ENCODE results near the gene BAIAP3. TPM values are rescaled to one million over a fixed set of nuclear protein-coding genes. Genes with fewer than 3 reads are reported as not detected.
A peak's percentile ranks its signal among the peaks of the same experiment; 100 is the strongest.

Gene BAIAP3
- total RNA-seq, 1 experiment from 2014 or later: 6.8 TPM

DNA sequence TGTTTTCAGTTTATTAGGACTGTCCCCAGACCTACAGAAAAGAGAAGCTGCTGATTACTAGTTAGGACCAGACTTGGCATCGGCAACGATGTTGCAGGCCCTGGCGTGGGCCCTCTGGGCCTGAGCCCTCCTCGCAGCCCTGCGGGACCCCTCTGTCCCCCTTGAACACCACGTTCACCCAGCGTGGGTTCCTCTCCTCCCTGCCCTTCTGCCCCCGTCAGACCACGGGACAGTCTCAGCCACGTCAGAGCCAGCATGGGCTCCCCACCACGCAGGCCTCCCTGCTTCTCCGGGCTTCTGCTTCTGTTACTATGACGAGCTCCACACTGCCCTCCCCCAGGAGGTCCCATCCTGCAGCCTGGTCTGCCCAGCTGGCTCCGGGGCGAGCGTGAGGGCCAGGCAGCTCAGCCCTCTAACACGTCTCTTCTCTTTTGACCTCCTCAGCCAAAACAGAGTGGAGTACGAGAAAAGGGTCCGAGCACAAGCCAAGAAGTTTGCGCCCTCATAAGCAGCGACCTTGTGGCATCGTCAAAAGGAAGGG is 9.1 kb upstream of the BAIAP3 start:
- no peaks in the 10 kb centered on the region for H3K27me3 ChIP-seq (ENCODE audit: insufficient read depth, low read length)
- H4K20me1 ChIP-seq (ENCODE audit: control insufficient read depth, insufficient read depth, insufficient read length): no peaks in the 10 kb centered on the region
- no peaks in the 10 kb centered on the region for H3K79me1 ChIP-seq (ENCODE audit: insufficient read depth, low read depth, low read length, poor library complexity, severe bottlenecking)
- no peak overlapping the region for H3K4me3 Mint-ChIP-seq
- no peak overlapping the region for H2BK120ac ChIP-seq (ENCODE audit: low read depth, low read length, poor library complexity, severe bottlenecking)
- no peak for TF ChIP-seq CTCF (conservative IDR thresholded peaks at IDR 0.05)
- DNase-seq: no peak
- no peak overlapping the region for H3K27ac ChIP-seq (ENCODE audit: insufficient read length, low read depth, low read length)
- no peak overlapping the region for H3K18ac ChIP-seq (ENCODE audit: insufficient read length, low read depth, low read length)
- H3K9me3 ChIP-seq (ENCODE audit: control insufficient read depth, low read depth, low read length): no peaks in the 10 kb centered on the region
- no peak overlapping the region for H3K9ac ChIP-seq (ENCODE audit: extremely low read depth, insufficient read length, low read length)
- no peak overlapping the region for H4K8ac ChIP-seq (replicated peaks; ENCODE audit: insufficient read length, low read depth, low read length)
- no peak overlapping the region for H3K4me2 ChIP-seq (ENCODE audit: insufficient read depth, insufficient read length, low read length)
- no peak overlapping the region for H2BK15ac ChIP-seq (ENCODE audit: low read depth, low read length)
- H2BK12ac ChIP-seq (ENCODE audit: insufficient read length, low read depth, low read length): no peak overlapping the region
- H4K91ac ChIP-seq (ENCODE audit: insufficient read length, low read depth, low read length): no peak overlapping the region
- H4K5ac ChIP-seq (ENCODE audit: insufficient read length, low read depth, low read length): no peak overlapping the region
- no peak overlapping the region for H3K23ac ChIP-seq (ENCODE audit: insufficient read length, low read depth, low read length)
- H3K56ac ChIP-seq (ENCODE audit: insufficient read length, low read depth, low read length): no peak overlapping the region
- H3T11ph ChIP-seq (ENCODE audit: low read length): no peak overlapping the region
- H3K4ac ChIP-seq (ENCODE audit: low read depth, low read length): no peak overlapping the region
- H3K23me2 ChIP-seq (ENCODE audit: insufficient read length, low read depth, low read length, poor library complexity, severe bottlenecking): no peaks in the 10 kb centered on the region
- H3K79me2 ChIP-seq (ENCODE audit: insufficient read depth, low read length): no peaks in the 10 kb centered on the region
- H3K4me1 ChIP-seq (ENCODE audit: insufficient read depth, low read length): no peaks in the 10 kb centered on the region
- H2BK20ac ChIP-seq (ENCODE audit: low read depth, low read length, poor library complexity, severe bottlenecking): no peak overlapping the region
- no peaks in the 10 kb centered on the region for H3K9me3 Mint-ChIP-seq
- no peak overlapping the region for H3K14ac ChIP-seq (ENCODE audit: insufficient read depth, low read length)
- peak overlapping the region in 2 of 3 experiments; percentile 65 to 93; a peak in 3 of 7 replicates for H3K27ac Mint-ChIP-seq
- peaks cover 0 to 9% of the 10 kb centered on the region in 2 experiments; a peak in 2 of 4 replicates for H3K4me1 Mint-ChIP-seq
- H2AFZ ChIP-seq (ENCODE audit: low read length): no peak overlapping the region
- no peaks in the 10 kb centered on the region; the same call in 1 of the 2 replicates for H3K27me3 Mint-ChIP-seq (ENCODE audit: low read depth)
- peaks cover 13 to 54% (median 36%) of the 10 kb centered on the region in 3 experiments for H3K36me3 Mint-ChIP-seq (ENCODE audit: insufficient read depth in 1 of 3, low read depth in 3 of 3)
- no peak overlapping the region for H2AK5ac ChIP-seq (ENCODE audit: insufficient read length, low read length)
- H2BK5ac ChIP-seq (ENCODE audit: insufficient read length, low read length): no peak overlapping the region
- WGBS (ENCODE audit: extremely low coverage, insufficient read length, low lambda C conversion rate): no CpG with 5 or more reads among the region's 22 CpGs

All from H9 (cell line).